Measurements from ENCODE around the gene RPN1. TPM values are rescaled to one million over a fixed set of nuclear protein-coding genes. Genes with fewer than 3 reads are reported as not detected.

RPN1 gene
- total RNA-seq, 1 donor from 2014 or later: 283 TPM

GRCh38 chr3:128616516-128617269 lies 33.9 kb downstream of the RPN1 start:
- Histone ChIP-seq H3K9ac (ENCODE audit: low read length) (peak overlapping the region; percentile 85), H3K27ac (ENCODE audit: low read depth, low read length) (peak overlapping the region; percentile 71), H4K20me1 (ENCODE audit: insufficient read depth, low read length) (peaks cover 67% of the 10 kb centered on the region), H3K4me3 (ENCODE audit: insufficient read depth, low read depth, low read length) (peak overlapping the region; percentile 75), H3K27me3 (ENCODE audit: insufficient read depth, low read length) (no peaks in the 10 kb centered on the region), H3K36me3 (ENCODE audit: insufficient read depth, low read length) (peaks cover 16% of the 10 kb centered on the region), H3K9me3 (ENCODE audit: insufficient read depth, low read depth, low read length) (no peaks in the 10 kb centered on the region), H3K4me2 (ENCODE audit: low read length) (peak overlapping the region; percentile 91), H2AFZ (ENCODE audit: low read depth, low read length) (no peak overlapping the region), H3K79me2 (ENCODE audit: insufficient read depth, low read length) (peaks cover 56% of the 10 kb centered on the region), H3K4me1 (ENCODE audit: insufficient read depth, low read length) (peaks cover 29% of the 10 kb centered on the region)
- FAIRE-seq (no peak), DNase-seq (ENCODE audit: low read depth) (no peak)
- Mint-ChIP-seq H3K36me3 (ENCODE audit: low read depth, unreplicated experiment) (peaks cover 13% of the 10 kb centered on the region), H3K4me1 (ENCODE audit: low read depth, unreplicated experiment) (peaks cover 13% of the 10 kb centered on the region), H3K27ac (ENCODE audit: unreplicated experiment) (no peak overlapping the region), H3K9me3 (ENCODE audit: unreplicated experiment) (no peaks in the 10 kb centered on the region), H3K4me3 (ENCODE audit: unreplicated experiment) (no peak overlapping the region), H3K27me3 (ENCODE audit: low read depth, unreplicated experiment) (no peaks in the 10 kb centered on the region)
- TF ChIP-seq CTCF (IDR thresholded peaks at IDR 0.05; ENCODE audit: insufficient read depth, low read depth, low read length) (no peak), EZH2 (IDR thresholded peaks at IDR 0.05; ENCODE audit: insufficient read depth, low read length) (no peak)

- H3K9me3 ChIP-seq (ENCODE audit: insufficient read depth, low read depth, low read length): no peaks in the 10 kb centered on the region
- Mint-ChIP-seq H3K4me3 (ENCODE audit: unreplicated experiment) (no peak overlapping the region), H3K9me3 (ENCODE audit: unreplicated experiment) (no peaks in the 10 kb centered on the region), H3K27ac (ENCODE audit: unreplicated experiment) (no peak overlapping the region), H3K36me3 (ENCODE audit: low read depth, unreplicated experiment) (peaks cover 8% of the 10 kb centered on the region), H3K27me3 (ENCODE audit: low read depth, unreplicated experiment) (no peaks in the 10 kb centered on the region), H3K4me1 (ENCODE audit: low read depth, unreplicated experiment) (peaks cover 6% of the 10 kb centered on the region)
- H3K27me3 ChIP-seq (ENCODE audit: insufficient read depth, low read length): no peaks in the 10 kb centered on the region
- peaks cover 17% of the 10 kb centered on the region for H3K4me1 ChIP-seq (ENCODE audit: insufficient read depth, low read length)
- no peak overlapping the region for H3K27ac ChIP-seq (ENCODE audit: low read depth, low read length)
- no peak overlapping the region for H3K4me3 ChIP-seq (ENCODE audit: insufficient read depth, low read depth, low read length)
- H3K36me3 ChIP-seq (ENCODE audit: insufficient read depth, low read length): peaks cover 3% of the 10 kb centered on the region
- H4K20me1 ChIP-seq (ENCODE audit: insufficient read depth, low read length): peaks cover 79% of the 10 kb centered on the region
- DNase-seq (ENCODE audit: low read depth): no peak
- no peak overlapping the region for H3K9ac ChIP-seq (ENCODE audit: low read length)
- TF ChIP-seq EZH2 (IDR thresholded peaks at IDR 0.05; ENCODE audit: insufficient read depth, low read length) (no peak), CTCF (IDR thresholded peaks at IDR 0.05; ENCODE audit: insufficient read depth, low read depth, low read length) (no peak)
- no peak overlapping the region for H2AFZ ChIP-seq (ENCODE audit: low read depth, low read length)
- peaks cover 36% of the 10 kb centered on the region for H3K79me2 ChIP-seq (ENCODE audit: insufficient read depth, low read length)
- H3K4me2 ChIP-seq (ENCODE audit: low read length): no peak overlapping the region
- FAIRE-seq: no peak
Measured at GRCh38 chr3:128614076-128614475, 36.5 kb downstream of the RPN1 start.

Data from astrocyte (in vitro differentiated cells and primary cell).